Tongue (tissue), 2 donors: Measurements from ENCODE around the gene GNG12. TPM values are rescaled to one million over a fixed set of nuclear protein-coding genes. Genes with fewer than 3 reads are reported as not detected.

Experiments used
- small RNA-seq: library from RNA; depleted of rRNA; stranded (forward); fragments of <200 nt; gene quantifications from one replicate; pipeline ENCODE3, GENCODE V24; 2014; ENCODE audit warnings: low replicate concordance
- total RNA-seq: library from RNA; depleted of rRNA; stranded (reverse); fragments of >200 nt; gene quantifications from one replicate; pipeline ENCODE4 v1.2.3, GENCODE V29; 2014

GNG12 gene
- total RNA-seq, 1 donor from 2014 or later = 68.1 TPM

Small RNA genes within 50 kb of the gene (small RNA-seq; reads per million reads assigned to genes)
- not detected for gene RN7SL392P
- not detected for gene RNU7-80P

Other genes starting within 250 kb of the GNG12 start
- gene GADD45A, start 148.3 kb downstream of the GNG12 start, total RNA-seq = 16.3 TPM
- gene DIRAS3, start 217.2 kb upstream of the GNG12 start, total RNA-seq = 10.3 TPM